Stimulated activated CD4-positive, alpha-beta T cell treated with anti-CD3 and anti-CD28 coated beads, Interleukin-12 subunit alpha, Interleukin-12 subunit beta, amount 100 ng/mL, for 24 hours (primary cell): ENCODE results near the gene TNFRSF13B.
"Not testable (repeated sequence)": the region's sequence is repeated elsewhere in the genome, so short reads cannot be mapped to it uniquely, and the experiment has no call there.

Source experiments
- DNase-seq, 2 experiments: peaks; one replicate each; pipeline ENCODE4 v3.0.0-alpha.2; 2020; ENCODE audit warnings: low read depth in 2 of 2

The TNFRSF13B gene

DNA sequence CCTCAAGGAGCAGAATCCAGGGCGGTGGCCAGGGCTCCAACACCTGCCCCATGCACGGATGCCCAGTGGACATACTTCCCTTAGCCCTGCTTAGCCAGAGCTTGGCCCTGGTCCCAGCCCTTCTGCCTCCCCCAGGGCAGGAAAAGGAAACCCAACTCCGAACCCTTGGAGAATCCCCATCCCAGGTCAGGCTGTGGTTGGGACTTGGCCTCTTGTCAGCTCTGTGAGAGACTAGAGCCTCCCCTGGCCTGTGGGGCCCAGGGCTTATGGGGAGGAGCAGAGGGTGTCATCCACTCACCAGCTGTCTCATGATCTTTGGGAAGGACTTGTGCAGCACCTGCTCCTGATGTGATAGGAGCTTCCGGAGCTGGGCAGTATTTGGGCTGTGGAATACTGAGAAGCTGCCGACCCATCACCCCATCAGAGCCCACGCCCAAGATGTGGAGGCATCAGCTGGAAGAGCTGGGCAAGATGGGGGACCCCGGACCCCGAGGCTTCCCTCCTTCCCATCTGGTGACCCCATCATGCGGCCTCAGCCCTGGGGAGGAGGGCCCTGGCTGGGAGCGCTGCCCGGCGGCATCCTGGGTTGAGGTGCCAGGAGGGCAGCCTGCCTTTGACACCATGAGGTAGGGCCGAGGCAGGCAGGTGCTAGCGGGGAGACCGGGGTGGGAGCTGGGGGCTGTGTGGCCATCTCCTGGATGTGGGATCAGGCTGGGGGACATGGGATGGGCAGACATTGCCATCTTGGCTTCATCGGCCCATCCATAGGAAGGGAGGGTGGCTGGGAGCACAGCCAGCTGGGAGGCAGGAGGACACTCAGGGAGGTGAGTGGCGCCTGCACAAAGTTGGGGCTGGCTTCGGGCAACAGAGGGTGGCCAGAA lies 45.1 kb downstream of the TNFRSF13B start:
- DNase-seq = no peak

DNA sequence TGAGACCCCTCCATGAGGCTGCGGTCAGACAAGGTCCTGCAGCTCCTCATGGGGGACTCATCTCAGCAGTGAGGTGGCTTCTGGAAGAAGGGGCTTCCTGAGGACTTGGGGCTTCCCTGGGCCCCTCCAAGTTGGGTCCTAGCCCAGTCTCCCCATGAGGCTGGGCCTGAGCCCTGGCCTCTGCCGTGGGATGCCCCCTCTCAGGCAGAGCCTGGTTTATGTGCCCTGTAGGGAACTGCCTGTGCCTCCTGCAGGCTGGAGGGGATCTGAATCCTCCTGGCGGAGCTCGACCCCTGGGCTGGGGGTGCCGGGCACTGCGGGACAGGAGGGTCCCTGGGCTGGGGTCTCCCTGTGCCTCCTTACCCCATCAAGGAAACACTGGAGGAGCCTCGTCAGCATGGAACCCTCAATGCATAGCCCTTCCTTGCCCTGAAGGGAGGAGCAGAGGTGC lies 45.8 kb downstream of the TNFRSF13B start:
- no peak for DNase-seq

GRCh38 chr17:16925461-16926060 lies 46.4 kb downstream of the TNFRSF13B start:
- DNase-seq = no peak

- DNase-seq = no peak
Measured at GRCh38 chr17:16924696-16925440, 47.0 kb downstream of the TNFRSF13B start.

- DNase-seq = no peak
Measured at GRCh38 chr17:16923904-16924695, 47.8 kb downstream of the TNFRSF13B start.

GRCh38 chr17:16923097-16923903 lies 48.6 kb downstream of the TNFRSF13B start:
- DNase-seq = no peak

- DNase-seq = no peak
Measured at GRCh38 chr17:16922386-16923096, 49.4 kb downstream of the TNFRSF13B start.

DNA sequence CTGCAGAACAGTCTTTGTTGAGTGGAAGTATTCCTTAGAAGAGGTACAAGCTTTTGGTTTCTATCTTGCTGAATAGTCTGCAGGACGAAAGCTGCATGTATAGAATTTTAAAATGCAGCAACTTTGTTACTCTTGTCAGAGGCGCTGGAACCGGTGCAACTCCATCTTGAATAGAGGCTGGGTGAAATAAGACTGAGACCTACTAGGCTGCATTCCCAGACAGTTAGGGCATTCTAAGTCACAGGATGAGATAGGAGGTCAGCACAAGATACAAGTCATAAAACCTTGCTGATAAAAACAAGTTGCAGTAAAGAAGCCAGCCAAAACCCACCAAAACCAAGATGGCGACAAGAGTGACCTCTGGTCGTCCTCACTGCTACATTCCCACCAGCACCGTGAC lies 50.5 kb downstream of the TNFRSF13B start:
- not testable (repeated sequence) for DNase-seq

DNA sequence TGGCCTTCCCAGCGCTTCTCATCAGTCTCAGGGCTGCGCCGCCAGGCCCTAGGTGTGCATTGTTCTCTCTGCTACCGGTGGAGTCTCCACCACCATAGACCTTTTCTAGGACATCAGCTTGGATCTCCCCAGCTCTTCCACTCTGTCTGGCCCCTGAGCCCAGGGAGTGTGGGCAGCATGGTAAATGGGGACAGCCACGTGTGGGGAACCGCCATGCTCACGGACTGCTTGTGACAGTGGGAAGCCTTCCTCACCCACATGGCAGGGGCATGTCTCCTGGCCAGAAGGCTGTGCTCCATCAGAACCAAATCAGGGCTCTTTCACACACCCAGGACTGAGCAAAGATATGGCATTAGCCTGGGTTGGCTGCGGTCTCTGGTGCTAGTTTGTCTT lies 51.3 kb downstream of the TNFRSF13B start:
- no peak for DNase-seq

GRCh38 chr17:16919663-16920627 lies 52.0 kb downstream of the TNFRSF13B start:
- no peak for DNase-seq

DNA sequence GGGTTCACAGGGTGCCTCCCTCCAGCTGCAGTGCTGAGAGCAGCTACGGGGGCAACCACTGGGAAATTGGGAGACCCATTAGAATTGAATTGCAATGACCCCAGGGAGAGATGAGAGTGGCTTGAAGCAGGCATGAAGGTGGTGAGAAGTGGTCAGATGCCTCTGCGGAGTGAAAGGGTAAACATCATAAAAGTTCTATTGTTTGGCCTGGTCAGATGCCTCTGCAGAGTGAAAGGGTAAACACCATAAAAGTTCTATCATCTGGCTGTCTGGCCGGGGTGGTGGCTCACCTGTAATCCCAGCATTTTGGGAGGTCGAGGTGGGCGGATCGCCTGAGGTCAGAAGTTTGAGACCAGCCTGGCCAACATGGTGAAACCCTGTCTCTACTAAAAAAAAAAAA lies 53.5 kb downstream of the TNFRSF13B start:
- no peak for DNase-seq

GRCh38 chr17:16917671-16918394 lies 54.1 kb downstream of the TNFRSF13B start:
- no peak for DNase-seq

DNA sequence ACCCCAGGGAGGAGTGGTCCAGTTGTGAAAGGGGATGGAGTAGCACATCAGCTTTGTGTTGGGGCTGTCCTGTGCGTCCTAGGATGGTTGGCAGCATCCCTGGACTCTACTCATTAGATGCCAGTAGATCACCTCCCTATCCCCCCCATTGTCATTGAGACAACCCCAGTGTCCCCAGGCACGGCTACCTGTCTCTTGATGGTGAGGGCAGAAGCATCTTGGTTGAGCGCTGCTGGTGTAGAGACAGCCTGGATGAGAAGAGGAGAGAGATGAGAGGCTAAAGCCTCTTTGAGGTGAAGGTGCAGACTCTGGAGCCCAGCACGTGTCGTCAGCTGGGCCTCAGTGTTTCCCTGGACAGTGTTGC lies 55.4 kb downstream of the TNFRSF13B start:
- no peak for DNase-seq

GRCh38 chr17:16915752-16916556 lies 56.0 kb downstream of the TNFRSF13B start:
- peak in 1 of 2 experiments; percentile 34 for DNase-seq

- DNase-seq = no peak
Measured at GRCh38 chr17:16913463-16913862, 58.5 kb downstream of the TNFRSF13B start.

- DNase-seq = no peak
Measured at GRCh38 chr17:16912021-16912962, 59.6 kb downstream of the TNFRSF13B start.
